ENCODE results near the gene NISCH. TPM values are rescaled to one million over a fixed set of nuclear protein-coding genes. Genes with fewer than 3 reads are reported as not detected.

The NISCH gene
- total and polyA plus RNA-seq, 2 donors (not counting 3 experiments of a cell fraction or from before 2014, with no cell fraction given), result 156 to 178 TPM

- CTCF ChIA-PET, result interaction anchor here (0.5 to 2.0 kb wide), 8 partner anchors 9 to 61 kb away, joined by 3 to 13 read pairs (median 4); partner anchors contain the start of gene STAB1
- Histone ChIP-seq H3K27ac (ENCODE audit: insufficient read depth, low read depth, low read length) (no peak overlapping the region), H3K36me3 (ENCODE audit: control insufficient read depth in 2 of 2, extremely low read depth in 1 of 2, insufficient read depth in 2 of 2, low read length in 2 of 2) (peaks cover 14 to 81% of the 10 kb centered on the region in 2 experiments)
Measured at GRCh38 chr3:52481819-52482521, 26.6 kb downstream of the NISCH start.

More at GRCh38 chr3:52481819-52482521, 26.6 kb downstream of the NISCH start:
- H3K4me3 ChIP-seq (replicated peaks in 1 of 3; ENCODE audit: insufficient read depth in 1 of 3, low read depth in 1 of 3, low read length in 3 of 3), result no peak overlapping the region
- no peak overlapping the region for H2AFZ ChIP-seq (ENCODE audit: low read depth, low read length)
- H3K27me3 ChIP-seq (ENCODE audit: control insufficient read depth in 2 of 2, insufficient read depth in 2 of 2, low read length in 2 of 2), result no peaks in the 10 kb centered on the region
- DNase-seq (ENCODE audit: low read depth, low spot score) (peak; percentile 29), FAIRE-seq (peak; percentile 18)
- H3K9me1 ChIP-seq (replicated peaks; ENCODE audit: control insufficient read depth, extremely low read depth, insufficient read depth, low read length), result no peaks in the 10 kb centered on the region
- dilution Hi-C loops (cut with MboI; ENCODE audit: extremely low pct_ligation_motif_present, low sequenced_read_pairs) (no loop called here), intact Hi-C loops (cut with micrococcal nuclease) (no loop called here)
- no peaks in the 10 kb centered on the region for H3K4me1 ChIP-seq (ENCODE audit: control insufficient read depth, extremely low read depth, insufficient read depth, low read length)
- H3K79me2 ChIP-seq (ENCODE audit: control insufficient read depth, insufficient read depth, low read length), result no peaks in the 10 kb centered on the region
- no peak overlapping the region for H3K9ac ChIP-seq (replicated peaks; ENCODE audit: extremely low read depth, insufficient read depth, low read length)
- no peak overlapping the region for H3K4me2 ChIP-seq (ENCODE audit: insufficient read depth, low read length)
- no peaks in the 10 kb centered on the region for H3K9me3 ChIP-seq (replicated peaks; ENCODE audit: control insufficient read depth, insufficient read depth, low read length)
- POLR2A ChIA-PET, result no interaction called here
- TF ChIP-seq CTCF (IDR thresholded peaks at IDR 0.05; ENCODE audit: extremely low read depth in 1 of 2, insufficient read depth in 1 of 2, low read depth in 1 of 2, low read length in 2 of 2) (peak; percentile 66 to 71), MYC (IDR thresholded peaks at IDR 0.05; ENCODE audit: low read depth, low read length) (no peak)
- BruUV-seq (replicated peaks), result no TSS peak
- H4K20me1 ChIP-seq (replicated peaks; ENCODE audit: control insufficient read depth, extremely low read depth, insufficient read depth, low read length), result no peaks in the 10 kb centered on the region

Measured in endothelial cell of umbilical vein (primary cell).